Lung (tissue), 12 donors: Measurements from ENCODE around the gene B3GALT4. TPM values are rescaled to one million over a fixed set of nuclear protein-coding genes. Genes with fewer than 3 reads are reported as not detected.

Experiments
- ATAC-seq: fragments of 200-7000 bp; cut with Tn5 transposase; one replicate; pipeline ENCODE4 v1.9.1; 2020; ENCODE audit warnings: moderate number of reproducible peaks; ENCODE audit not compliant: insufficient read depth, low FRiP score
- DNase-seq, 3 donors: peaks; one replicate each; pipeline ENCODE4 v3.0.0-alpha.2; 2013 to 2017
- H3K27ac ChIP-seq, 2 donors: one replicate each; pipeline ENCODE4 v1.5.1; 2013; ENCODE audit warnings: mild to moderate bottlenecking in 2 of 2, moderate library complexity in 2 of 2, control low read depth in 1 of 2, inconsistent platforms in 1 of 2, low read depth in 1 of 2, low read length in 1 of 2
- H3K27me3 ChIP-seq, 3 donors: one replicate each; pipeline ENCODE4 v1.5.1; 2013; ENCODE audit warnings: low read length in 2 of 3; ENCODE audit not compliant: control insufficient read depth in 3 of 3, insufficient read depth in 3 of 3
- H3K36me3 ChIP-seq, 4 donors: one replicate each; pipeline ENCODE4 v1.5.1; 2013; ENCODE audit warnings: low read length in 4 of 4, mild to moderate bottlenecking in 1 of 4, moderate library complexity in 1 of 4; ENCODE audit not compliant: control insufficient read depth in 4 of 4, insufficient read depth in 4 of 4
- H3K4me1 ChIP-seq, 5 donors: one replicate each; pipeline ENCODE4 v1.5.1; 2013; ENCODE audit warnings: low read length in 5 of 5, mild to moderate bottlenecking in 2 of 5, moderate library complexity in 1 of 5; ENCODE audit not compliant: control insufficient read depth in 5 of 5, insufficient read depth in 5 of 5
- H3K4me3 ChIP-seq: one replicate; pipeline ENCODE4 v1.5.1; 2013; ENCODE audit warnings: mild to moderate bottlenecking, control low read depth, moderate library complexity
- H3K9ac ChIP-seq, 2 donors: one replicate each; pipeline ENCODE4 v1.5.1; 2013; ENCODE audit warnings: low read length in 2 of 2, control low read depth in 1 of 2; ENCODE audit not compliant: insufficient read depth in 1 of 2
- H3K9me3 ChIP-seq, 4 donors: one replicate each; pipeline ENCODE4 v1.5.1; 2013; ENCODE audit warnings: low read length in 3 of 4, mild to moderate bottlenecking in 1 of 4, moderate library complexity in 1 of 4; ENCODE audit not compliant: control insufficient read depth in 4 of 4, insufficient read depth in 3 of 4
- CTCF ChIP-seq: IDR thresholded peaks from 2 replicates; pipeline ENCODE4 v1.5.1; 2012; ENCODE audit warnings: mild to moderate bottlenecking; ENCODE audit errors: control extremely low read depth, extremely low read depth
- WGBS, 2 donors: extraction: QIAGEN DNeasy Blood & Tissue Kit; methylation state at CpG; one replicate each; pipeline ENCODE4 v1.1.7; 2013; 5-methylcytosine and 5-hydroxymethylcytosine counted together
- polyA plus RNA-seq, 2 donors: library from polyadenylated mRNA; stranded (reverse); fragments of 200-250 nt; gene quantifications; one replicate each; pipeline ENCODE4 v1.2.1, GENCODE V29; 2013
- total RNA-seq, 2 donors: library from RNA; depleted of rRNA in 1 of 2; stranded (reverse); fragments of >200 nt in 1 of 2; gene quantifications; one replicate each; pipeline ENCODE4 v1.2.1, GENCODE V29; 2014 to 2021
- donor health status: control.
- donor health status: control.
- donor health status: Bipolar disorder and iron deficiency.
- donor health status: healthy.
- donor health status: DM: yes; HTN: yes; CAD: no.

Gene B3GALT4
- total and polyA plus RNA-seq, 4 donors, result 6.8 to 19.0 (median 14.0) TPM

GRCh38 chr6:33313105-33313708, 36.3 kb downstream of the B3GALT4 start:
- DNase-seq (peak; percentile 58 to 68 (median 65)), ATAC-seq (peak; percentile 9)
- Histone ChIP-seq H3K9me3 (no peaks in the 10 kb centered on the region), H3K27ac (peak overlapping the region; percentile 96 to 97), H3K27me3 (no peaks in the 10 kb centered on the region), H3K36me3 (peaks cover 0 to 19% (median 4%) of the 10 kb centered on the region in 4 donors), H3K4me3 (peak overlapping the region; percentile 81), H3K9ac (peak overlapping the region; percentile 57 to 96), H3K4me1 (peaks cover 8 to 25% (median 14%) of the 10 kb centered on the region in 5 donors)
- no peak for TF ChIP-seq CTCF
- WGBS, 2 donors, result 0% methylated on average over 33 of the region's 33 CpGs

GRCh38 chr6:33313709-33314514, 37.0 kb downstream of the B3GALT4 start, which contains the start of gene TAPBP:
Gene TAPBP, minus strand, starts transcription at chr6:33314078. Its CDS starts 37 bp downstream, at chr6:33314041.
- Histone ChIP-seq H3K4me3 (peak within 1 kb of the TSS; percentile 81), H3K9me3 (no peaks in the 10 kb centered on the region), H3K27me3 (no peaks in the 10 kb centered on the region), H3K9ac (peak within 1 kb of the TSS; percentile 57 to 96), H3K36me3 (peaks cover 0 to 26% (median 7%) of the 10 kb centered on the region in 4 donors), H3K4me1 (peaks cover 8 to 32% (median 16%) of the 10 kb centered on the region in 5 donors), H3K27ac (peak within 1 kb of the TSS; percentile 96 to 97)
- DNase-seq, result peak; percentile 69 to 82 (median 73)
- TF ChIP-seq CTCF, result no peak
- 0 to 1% methylated on average over 47 of the region's 47 CpGs for WGBS, 2 donors
- ATAC-seq, result peak; percentile 4

- TF ChIP-seq CTCF, result no peak
- peak; percentile 15 for ATAC-seq
- Histone ChIP-seq H3K9me3 (no peaks in the 10 kb centered on the region), H3K9ac (peak overlapping the region in 1 of 2 donors; percentile 73), H3K27me3 (no peaks in the 10 kb centered on the region), H3K27ac (peak overlapping the region; percentile 96 to 97), H3K4me1 (peaks cover 8 to 33% (median 16%) of the 10 kb centered on the region in 5 donors), H3K36me3 (peaks cover 4 to 32% (median 13%) of the 10 kb centered on the region in 4 donors), H3K4me3 (peak overlapping the region; percentile 81)
- 1 to 2% methylated on average over 10 of the region's 10 CpGs for WGBS, 2 donors
- peak; percentile 79 to 83 (median 81) for DNase-seq
Observed at GRCh38 chr6:33314515-33314942, 37.6 kb downstream of the B3GALT4 start.
